Esophagus squamous epithelium (tissue), 4 donors: ENCODE measurements around the gene KIZ.

Source experiments
- POLR2A ChIP-seq, 4 donors: fragments of 450-650 bp; IDR thresholded peaks; one replicate each; pipeline ENCODE4 v1.6.1; 2017; ENCODE audit warnings: antibody characterized with exemption in 4 of 4, mild to moderate bottlenecking in 4 of 4, moderate library complexity in 3 of 4
- TF ChIP-seq, protein P1 (sequence below), 6 experiments: fragments of 450-650 bp in 4 of 6; fragments of 200-600 bp in 2 of 6; sonication (generic) in 2 of 6; IDR thresholded peaks; one replicate each; pipeline ENCODE4 v1.5.1; 2016 to 2019; ENCODE audit warnings: antibody characterized with exemption in 6 of 6, mild to moderate bottlenecking in 4 of 6, moderate library complexity in 4 of 6

DNA sequence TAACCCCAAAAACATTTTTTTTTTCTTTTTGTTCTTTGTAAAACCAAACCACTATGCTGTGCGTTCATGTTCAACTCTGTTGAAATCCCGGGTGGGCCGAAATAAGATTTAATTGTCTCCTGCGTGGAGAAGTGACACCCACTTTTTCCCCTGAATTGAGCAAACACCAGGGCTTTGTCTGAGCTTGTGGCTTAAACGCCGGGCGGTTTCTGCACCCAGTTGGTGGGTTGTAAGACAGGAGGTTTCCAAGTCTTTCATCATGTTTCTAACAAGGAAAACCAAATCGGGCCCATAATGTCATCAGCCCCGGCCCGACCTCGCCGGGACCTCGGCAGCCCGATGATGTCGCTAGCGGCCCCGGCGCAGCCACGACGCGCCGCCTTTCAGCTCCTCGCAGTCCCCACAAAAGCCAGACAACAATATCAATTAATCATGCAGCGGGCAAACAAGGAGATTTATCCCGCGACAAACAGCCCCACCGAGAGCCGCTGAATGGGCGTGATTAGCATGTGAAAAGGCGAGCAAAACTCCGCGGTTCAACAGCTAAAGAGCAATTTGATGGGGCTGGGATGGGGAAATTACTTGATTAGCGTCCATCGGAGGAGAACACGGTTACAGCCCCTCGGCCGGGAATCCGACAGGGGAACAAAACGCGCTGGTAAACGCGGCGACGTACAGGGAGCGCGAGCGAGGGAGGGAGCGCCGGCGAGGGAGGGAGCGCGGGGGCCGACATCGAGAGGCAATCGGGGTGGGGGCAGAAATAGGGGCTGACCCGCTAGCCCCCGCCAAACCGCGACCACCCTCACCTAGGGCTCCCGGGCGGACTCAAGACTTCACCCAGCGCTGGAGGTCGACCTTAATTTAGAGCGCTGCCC is 25.1 kb upstream of the KIZ start:
- TF ChIP-seq, protein P1, sequence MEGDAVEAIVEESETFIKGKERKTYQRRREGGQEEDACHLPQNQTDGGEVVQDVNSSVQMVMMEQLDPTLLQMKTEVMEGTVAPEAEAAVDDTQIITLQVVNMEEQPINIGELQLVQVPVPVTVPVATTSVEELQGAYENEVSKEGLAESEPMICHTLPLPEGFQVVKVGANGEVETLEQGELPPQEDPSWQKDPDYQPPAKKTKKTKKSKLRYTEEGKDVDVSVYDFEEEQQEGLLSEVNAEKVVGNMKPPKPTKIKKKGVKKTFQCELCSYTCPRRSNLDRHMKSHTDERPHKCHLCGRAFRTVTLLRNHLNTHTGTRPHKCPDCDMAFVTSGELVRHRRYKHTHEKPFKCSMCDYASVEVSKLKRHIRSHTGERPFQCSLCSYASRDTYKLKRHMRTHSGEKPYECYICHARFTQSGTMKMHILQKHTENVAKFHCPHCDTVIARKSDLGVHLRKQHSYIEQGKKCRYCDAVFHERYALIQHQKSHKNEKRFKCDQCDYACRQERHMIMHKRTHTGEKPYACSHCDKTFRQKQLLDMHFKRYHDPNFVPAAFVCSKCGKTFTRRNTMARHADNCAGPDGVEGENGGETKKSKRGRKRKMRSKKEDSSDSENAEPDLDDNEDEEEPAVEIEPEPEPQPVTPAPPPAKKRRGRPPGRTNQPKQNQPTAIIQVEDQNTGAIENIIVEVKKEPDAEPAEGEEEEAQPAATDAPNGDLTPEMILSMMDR (IDR thresholded peaks at IDR 0.05): no peak
- TF ChIP-seq POLR2A (IDR thresholded peaks at IDR 0.05): no peak
